Sigmoid colon (tissue), 7 donors: ENCODE data around the gene ITPK1. TPM values are rescaled to one million over a fixed set of nuclear protein-coding genes. Genes with fewer than 3 reads are reported as not detected.

ENCODE experiments used
- DNase-seq: peaks from one replicate; pipeline ENCODE4 v3.0.0-alpha.2; 2019
- H3K27ac ChIP-seq, 4 donors: fragments of 200-600 bp; sonication (generic); one replicate each; pipeline ENCODE4 v1.5.1; 2016 to 2019; ENCODE audit warnings: mild to moderate bottlenecking in 1 of 4
- H3K27me3 ChIP-seq, 3 donors: fragments of 200-600 bp; sonication (generic); one replicate each; pipeline ENCODE4 v1.5.1; 2019; ENCODE audit warnings: mild to moderate bottlenecking in 1 of 3
- H3K36me3 ChIP-seq, 4 donors: fragments of 200-600 bp; sonication (generic); one replicate each; pipeline ENCODE4 v1.5.1; 2016 to 2019
- H3K4me1 ChIP-seq, 4 donors: fragments of 200-600 bp; sonication (generic); one replicate each; pipeline ENCODE4 v1.5.1; 2017 to 2019
- H3K4me3 ChIP-seq, 4 donors: fragments of 200-600 bp; sonication (generic); one replicate each; pipeline ENCODE4 v1.5.1; 2017 to 2019; ENCODE audit warnings: mild to moderate bottlenecking in 2 of 4, moderate library complexity in 1 of 4
- H3K9me3 ChIP-seq, 4 donors: fragments of 200-600 bp in 3 of 4; sonication (generic) in 3 of 4; one replicate each; pipeline versions ENCODE4 v1.5.1 to v1.6.1; 2013 to 2019
- CTCF ChIP-seq, 4 experiments: fragments of 450-650 bp in 3 of 4; fragments of 200-600 bp in 1 of 4; IDR thresholded peaks; one replicate each; pipeline ENCODE4 v1.5.1; 2016 to 2019; ENCODE audit warnings: antibody characterized with exemption in 4 of 4, mild to moderate bottlenecking in 3 of 4, moderate library complexity in 2 of 4
- EP300 ChIP-seq, 4 donors: sonication (generic); formaldehyde crosslinking; IDR thresholded peaks; one replicate each; pipeline ENCODE4 v1.6.1; 2017; ENCODE audit warnings: antibody characterized with exemption in 4 of 4
- POLR2A ChIP-seq, 2 donors: fragments of 450-650 bp; IDR thresholded peaks; one replicate each; pipeline ENCODE4 v1.6.1; 2016; ENCODE audit warnings: antibody characterized with exemption in 2 of 2, mild to moderate bottlenecking in 2 of 2, moderate library complexity in 2 of 2
- POLR2AphosphoS5 ChIP-seq, 4 donors: sonication (generic); formaldehyde crosslinking; IDR thresholded peaks; one replicate each; pipeline ENCODE4 v1.6.1; 2017; ENCODE audit warnings: antibody characterized with exemption in 4 of 4
- WGBS, 2 donors: extraction: QIAGEN DNeasy Blood & Tissue Kit; methylation state at CpG; one replicate each; pipeline ENCODE4 v1.1.7; 2013; 5-methylcytosine and 5-hydroxymethylcytosine counted together
- intact Hi-C: fragments of 100-400 bp; cut with DNase I; formaldehyde crosslinking; loops from one replicate; pipeline ENCODE4 v1.15.1; 2023
- polyA plus RNA-seq, 3 donors: library from polyadenylated mRNA; stranded (reverse); fragments of 200-250 nt; gene quantifications; one replicate each; pipeline ENCODE4 v1.2.3, GENCODE V29; 2013
- total RNA-seq, 4 donors: library from RNA; depleted of rRNA; stranded (reverse); fragments of >200 nt; gene quantifications; one replicate each; pipeline ENCODE4 v1.1.0, GENCODE V29; 2016
- donor health status: healthy with polysubstance abuse.
- donor health status: Bipolar disorder and iron deficiency.
- donor health status: healthy.

ITPK1 gene
- total and polyA plus RNA-seq, 7 donors: 39.8 to 75.4 (median 61.8) TPM

- 97 to 98% methylated on average over 7 of the region's 7 CpGs for WGBS, 2 donors
- DNase-seq: no peak
- no peak overlapping the region for H3K27ac ChIP-seq
- TF ChIP-seq POLR2A (IDR thresholded peaks at IDR 0.05) (no peak), EP300 (IDR thresholded peaks at IDR 0.05) (no peak), POLR2AphosphoS5 (IDR thresholded peaks at IDR 0.05) (no peak), CTCF (IDR thresholded peaks at IDR 0.05) (no peak)
- no peak overlapping the region for H3K4me3 ChIP-seq
- no peaks in the 10 kb centered on the region for H3K9me3 ChIP-seq
- H3K36me3 ChIP-seq: peaks cover 13 to 52% (median 25%) of the 10 kb centered on the region in 4 donors
- H3K27me3 ChIP-seq: no peaks in the 10 kb centered on the region
- H3K4me1 ChIP-seq: peaks cover 0 to 12% (median 5%) of the 10 kb centered on the region in 4 donors
- intact Hi-C loops: no loop called here
These were observed 160.3 kb downstream of the ITPK1 start for GRCh38 chr14:92955381-92955780.

- Histone ChIP-seq H3K27me3 (no peaks in the 10 kb centered on the region), H3K4me1 (peaks cover 0 to 11% (median 5%) of the 10 kb centered on the region in 4 donors), H3K4me3 (no peak overlapping the region), H3K27ac (no peak overlapping the region), H3K36me3 (peaks cover 13 to 56% (median 28%) of the 10 kb centered on the region in 4 donors), H3K9me3 (no peaks in the 10 kb centered on the region)
- no peak for DNase-seq
- no peak for TF ChIP-seq POLR2A (IDR thresholded peaks at IDR 0.05)
- TF ChIP-seq CTCF (IDR thresholded peaks at IDR 0.05): no peak
- no peak for TF ChIP-seq POLR2AphosphoS5 (IDR thresholded peaks at IDR 0.05)
- no peak for TF ChIP-seq EP300 (IDR thresholded peaks at IDR 0.05)
- WGBS, 2 donors: 87 to 88% methylated on average over 5 of the region's 5 CpGs
- intact Hi-C loops: no loop called here
These were observed 160.8 kb downstream of the ITPK1 start for GRCh38 chr14:92954933-92955332.

- Histone ChIP-seq H3K4me3 (no peak overlapping the region), H3K27ac (peak overlapping the region in 3 of 4 donors; percentile 23 to 41 (median 34)), H3K9me3 (no peaks in the 10 kb centered on the region), H3K4me1 (peaks cover 0 to 11% (median 5%) of the 10 kb centered on the region in 4 donors), H3K36me3 (peaks cover 18 to 57% (median 28%) of the 10 kb centered on the region in 4 donors), H3K27me3 (no peaks in the 10 kb centered on the region)
- 94 to 95% methylated on average over 6 of the region's 6 CpGs for WGBS, 2 donors
- no peak for TF ChIP-seq EP300 (IDR thresholded peaks at IDR 0.05)
- DNase-seq: no peak
- intact Hi-C loops: no loop called here
These were observed 162.2 kb downstream of the ITPK1 start for GRCh38 chr14:92953526-92953925.

GRCh38 chr14:92952481-92953298 is 163.0 kb downstream of the ITPK1 start:
- no peaks in the 10 kb centered on the region for H3K9me3 ChIP-seq
- no peak overlapping the region for H3K4me3 ChIP-seq
- no peaks in the 10 kb centered on the region for H3K27me3 ChIP-seq
- peaks cover 0 to 11% (median 5%) of the 10 kb centered on the region in 4 donors for H3K4me1 ChIP-seq
- peak overlapping the region; percentile 21 to 41 (median 28) for H3K27ac ChIP-seq
- intact Hi-C loops: loop anchor here (1.0 kb wide), 1 partner anchor 187 kb away; no protein-coding TSS in a partner anchor
- 93% methylated on average over 32 of the region's 32 CpGs for WGBS, 2 donors
- peaks cover 15 to 57% (median 27%) of the 10 kb centered on the region in 4 donors for H3K36me3 ChIP-seq
- no peak for DNase-seq
- TF ChIP-seq CTCF (IDR thresholded peaks at IDR 0.05): no peak
- TF ChIP-seq POLR2AphosphoS5 (IDR thresholded peaks at IDR 0.05): no peak
- no peak for TF ChIP-seq EP300 (IDR thresholded peaks at IDR 0.05)
- no peak for TF ChIP-seq POLR2A (IDR thresholded peaks at IDR 0.05)

GRCh38 chr14:92951912-92952471 is 163.7 kb downstream of the ITPK1 start:
- Histone ChIP-seq H3K27ac (peak overlapping the region; percentile 21 to 41 (median 28)), H3K27me3 (no peaks in the 10 kb centered on the region), H3K4me3 (no peak overlapping the region), H3K4me1 (peaks cover 0 to 11% (median 5%) of the 10 kb centered on the region in 4 donors), H3K9me3 (no peaks in the 10 kb centered on the region), H3K36me3 (peaks cover 8 to 52% (median 20%) of the 10 kb centered on the region in 4 donors)
- peak; percentile 87 for DNase-seq
- TF ChIP-seq CTCF (IDR thresholded peaks at IDR 0.05) (peak; percentile 89 to 98 (median 92)), POLR2AphosphoS5 (IDR thresholded peaks at IDR 0.05) (no peak), EP300 (IDR thresholded peaks at IDR 0.05) (no peak), POLR2A (IDR thresholded peaks at IDR 0.05) (no peak)
- intact Hi-C loops: loop anchor here (1.0 kb wide), 1 partner anchor 187 kb away; no protein-coding TSS in a partner anchor
- WGBS, 2 donors: 17 to 22% methylated on average over 18 of the region's 18 CpGs
